ENCODE results near the gene PPHLN1. TPM values are rescaled to one million over a fixed set of nuclear protein-coding genes. Genes with fewer than 3 reads are reported as not detected.

PPHLN1 gene
- total RNA-seq, 2 experiments from 2014 or later, result 73.2 to 76.1 TPM

DNA sequence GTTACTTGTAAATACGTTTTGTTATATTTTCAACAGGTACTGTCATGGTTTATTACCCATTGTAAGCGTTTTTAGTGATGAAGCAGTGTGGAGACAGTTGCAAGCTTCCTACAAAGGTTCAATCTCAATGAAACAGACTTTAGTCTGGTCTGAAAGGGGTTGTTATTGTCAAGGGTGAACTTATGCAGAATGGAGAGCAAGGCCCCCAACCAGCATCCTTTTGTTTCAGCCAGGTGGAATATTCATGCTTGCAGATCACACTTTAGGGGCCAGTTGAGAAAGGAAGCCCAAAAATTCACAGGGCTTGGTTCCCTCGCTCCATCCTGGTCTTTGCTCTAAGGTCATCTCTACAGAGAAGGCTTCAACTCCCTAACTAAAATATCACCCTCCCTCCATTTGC is 159.9 kb downstream of the PPHLN1 start:
- Mint-ChIP-seq H3K36me3 (ENCODE audit: low read depth) (no peaks in the 10 kb centered on the region), H3K27me3 (peaks cover 55% of the 10 kb centered on the region), H3K27ac (no peak overlapping the region), H3K9me3 (no peaks in the 10 kb centered on the region), H3K4me1 (ENCODE audit: low read depth) (peaks cover 6% of the 10 kb centered on the region), H3K4me3 (no peak overlapping the region)
- no peak for DNase-seq
- intact Hi-C loops (cut with micrococcal nuclease), result no loop called here
- TF ChIP-seq, protein P1, sequence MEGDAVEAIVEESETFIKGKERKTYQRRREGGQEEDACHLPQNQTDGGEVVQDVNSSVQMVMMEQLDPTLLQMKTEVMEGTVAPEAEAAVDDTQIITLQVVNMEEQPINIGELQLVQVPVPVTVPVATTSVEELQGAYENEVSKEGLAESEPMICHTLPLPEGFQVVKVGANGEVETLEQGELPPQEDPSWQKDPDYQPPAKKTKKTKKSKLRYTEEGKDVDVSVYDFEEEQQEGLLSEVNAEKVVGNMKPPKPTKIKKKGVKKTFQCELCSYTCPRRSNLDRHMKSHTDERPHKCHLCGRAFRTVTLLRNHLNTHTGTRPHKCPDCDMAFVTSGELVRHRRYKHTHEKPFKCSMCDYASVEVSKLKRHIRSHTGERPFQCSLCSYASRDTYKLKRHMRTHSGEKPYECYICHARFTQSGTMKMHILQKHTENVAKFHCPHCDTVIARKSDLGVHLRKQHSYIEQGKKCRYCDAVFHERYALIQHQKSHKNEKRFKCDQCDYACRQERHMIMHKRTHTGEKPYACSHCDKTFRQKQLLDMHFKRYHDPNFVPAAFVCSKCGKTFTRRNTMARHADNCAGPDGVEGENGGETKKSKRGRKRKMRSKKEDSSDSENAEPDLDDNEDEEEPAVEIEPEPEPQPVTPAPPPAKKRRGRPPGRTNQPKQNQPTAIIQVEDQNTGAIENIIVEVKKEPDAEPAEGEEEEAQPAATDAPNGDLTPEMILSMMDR (IDR thresholded peaks at IDR 0.05), result no peak
- ChIA-PET CTCF (interaction anchor here (1.4 kb wide), 1 partner anchor 796 kb away, joined by 5 read pairs; no protein-coding TSS in a partner anchor), POLR2A (interaction anchor here (0.7 kb wide), 1 partner anchor 201 kb away, joined by 3 read pairs; no protein-coding TSS in a partner anchor)
- no peak for ATAC-seq

DNA sequence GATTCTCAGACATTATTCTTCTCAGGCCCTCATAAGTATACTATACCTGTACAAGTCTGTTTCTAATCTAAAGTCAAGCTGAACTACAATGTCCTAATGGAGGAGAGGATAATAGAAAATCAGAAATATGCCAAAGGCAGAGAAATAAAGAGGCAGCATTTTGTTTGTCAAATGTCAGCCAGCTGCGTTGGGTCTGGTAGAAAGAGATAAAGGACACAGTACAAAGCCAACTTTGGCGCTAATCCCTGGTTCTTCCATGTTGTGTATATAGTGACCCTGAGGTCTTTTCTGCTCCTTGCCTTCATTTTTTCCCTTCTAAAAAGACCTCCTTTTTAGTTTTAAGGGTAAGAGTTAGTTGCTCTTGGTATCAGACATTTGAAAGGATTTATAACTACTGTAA is 160.4 kb downstream of the PPHLN1 start:
- Mint-ChIP-seq H3K27ac (no peak overlapping the region), H3K36me3 (ENCODE audit: low read depth) (no peaks in the 10 kb centered on the region), H3K4me1 (ENCODE audit: low read depth) (peaks cover 6% of the 10 kb centered on the region), H3K27me3 (peaks cover 49% of the 10 kb centered on the region), H3K4me3 (no peak overlapping the region), H3K9me3 (no peaks in the 10 kb centered on the region)
- no peak for DNase-seq
- TF ChIP-seq, protein P1 (IDR thresholded peaks at IDR 0.05), result no peak
- intact Hi-C loops (cut with micrococcal nuclease), result no loop called here
- CTCF ChIA-PET, result no interaction called here
- POLR2A ChIA-PET, result no interaction called here
- ATAC-seq, result no peak

DNA sequence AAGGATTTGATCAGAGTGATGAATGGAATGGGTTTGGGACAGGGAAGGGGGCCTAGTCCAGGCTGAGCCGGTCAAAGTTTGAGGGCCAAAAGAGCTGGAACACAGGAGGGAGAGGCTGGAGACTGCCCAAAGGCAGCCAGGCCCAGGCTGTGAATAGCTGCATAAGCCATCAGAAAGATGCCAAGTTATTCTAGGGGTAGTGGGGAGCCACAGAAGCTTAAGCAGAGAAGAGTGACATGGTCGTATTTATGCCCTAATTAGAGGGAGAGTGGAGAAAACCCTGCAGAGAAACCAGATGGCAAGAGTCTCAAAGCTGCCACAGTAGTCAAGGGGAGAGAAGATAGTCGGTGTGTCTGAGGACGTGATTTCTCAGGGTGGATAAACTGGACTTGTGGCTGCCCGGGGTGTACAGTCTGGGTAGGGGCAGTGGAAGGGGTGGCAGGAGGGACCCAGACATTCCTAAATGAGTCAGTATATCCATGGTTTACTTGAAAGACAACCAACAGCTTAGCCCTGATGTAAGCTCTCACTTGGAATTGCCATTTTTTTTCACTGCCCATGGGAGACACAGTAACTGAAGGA is 164.4 kb downstream of the PPHLN1 start:
- DNase-seq, result no peak
- Mint-ChIP-seq H3K4me3 (no peak overlapping the region), H3K27me3 (peaks cover 24% of the 10 kb centered on the region), H3K9me3 (no peaks in the 10 kb centered on the region), H3K36me3 (ENCODE audit: low read depth) (no peaks in the 10 kb centered on the region), H3K27ac (no peak overlapping the region), H3K4me1 (ENCODE audit: low read depth) (no peaks in the 10 kb centered on the region)
- CTCF ChIA-PET, result interaction anchor here (0.9 to 2.5 kb wide), 2 partner anchors 8 to 79 kb away, joined by 3 to 16 read pairs; no protein-coding TSS in a partner anchor
- no peak for ATAC-seq
- intact Hi-C loops (cut with micrococcal nuclease), result no loop called here
- TF ChIP-seq, protein P1 (IDR thresholded peaks at IDR 0.05), result no peak
- POLR2A ChIA-PET, result no interaction called here

Small RNAs within 50 kb of the gene (microRNA-seq; reads per million reads assigned to microRNA genes)
- gene MIR7851 (ENCODE audit: borderline microRNAs expressed, borderline replicate concordance), result not detected

Other genes with a start within 250 kb of the PPHLN1 start
- gene GXYLT1, start 181.3 kb upstream of the PPHLN1 start, total RNA-seq, result 1 to 10 TPM; 5.3 to 6.3 TPM
- 10 to 100 TPM; 39.4 to 40.8 TPM for gene YAF2, start 87.9 kb upstream of the PPHLN1 start, total RNA-seq
- gene ZCRB1, start 73 bp upstream of the PPHLN1 start, total RNA-seq, result 10 to 100 TPM; 77.0 to 81.3 TPM

Data from activated CD8-positive, alpha-beta T cell treated with anti-CD3 and anti-CD28 coated beads for 36 hours (primary cell).